Common myeloid progenitor, CD34-positive (primary cell): Measurements from ENCODE around the gene TTLL6.

Source experiments
- CTCF ChIA-PET: fragments of 350-600 bp; sonication (Branson Sonifier 250); formaldehyde crosslinking; loops from one replicate; lab custom pipeline; 2021; ENCODE audit warnings: antibody characterized with exemption; lab: Charles Lee
- POLR2A ChIA-PET: fragments of 350-600 bp; sonication (Branson Sonifier 250); formaldehyde crosslinking; loops from one replicate; lab custom pipeline; 2021; ENCODE audit warnings: antibody characterized with exemption; lab: Charles Lee
- DNase-seq, 3 donors: peaks; one replicate each; pipeline versions ENCODE4 v3.0.0 to v3.0.0-alpha.2; 2013
- H3K27ac ChIP-seq, 2 experiments: 1 replicate in 1 of 2; 2 replicates in 1 of 2; pipeline ENCODE4 v1.7.0; 2013; ENCODE audit warnings: inconsistent platforms in 2 of 2, low read length in 2 of 2, mild to moderate bottlenecking in 2 of 2, low read depth in 1 of 2, moderate library complexity in 1 of 2; ENCODE audit not compliant: severe bottlenecking in 2 of 2, insufficient read depth in 1 of 2, poor library complexity in 1 of 2
- H3K27me3 ChIP-seq, 5 experiments: replicated peaks in 2 of 5; 1 replicate in 3 of 5; 2 replicates in 2 of 5; pipeline versions ENCODE4 v1.6.1 to v1.7.0; 2013; ENCODE audit warnings: low read length in 4 of 5, mild to moderate bottlenecking in 2 of 5, moderate library complexity in 2 of 5, inconsistent platforms in 1 of 5; ENCODE audit not compliant: insufficient read depth in 5 of 5, control insufficient read depth in 4 of 5
- H3K36me3 ChIP-seq, 4 experiments: 1 replicate in 2 of 4; 2 replicates in 2 of 4; pipeline versions ENCODE4 v1.6.1 to v1.7.0; 2013; ENCODE audit warnings: low read length in 3 of 4, control low read depth in 1 of 4, mild to moderate bottlenecking in 1 of 4; ENCODE audit not compliant: control insufficient read depth in 4 of 4, insufficient read depth in 4 of 4
- H3K4me1 ChIP-seq, 4 experiments: 1 replicate in 3 of 4; 2 replicates in 1 of 4; pipeline versions ENCODE4 v1.6.1 to v1.7.1; 2013; ENCODE audit warnings: low read length in 3 of 4, mild to moderate bottlenecking in 3 of 4, control low read depth in 1 of 4, inconsistent platforms in 1 of 4, moderate library complexity in 1 of 4; ENCODE audit not compliant: control insufficient read depth in 4 of 4, insufficient read depth in 4 of 4; ENCODE audit errors: control extremely low read depth in 1 of 4
- H3K4me3 ChIP-seq, 7 experiments: 1 replicate in 4 of 7; 2 replicates in 3 of 7; pipeline versions ENCODE4 v1.5.1 to v1.7.0; 2013; ENCODE audit warnings: mild to moderate bottlenecking in 7 of 7, low read length in 6 of 7, moderate library complexity in 6 of 7, inconsistent platforms in 2 of 7, low read depth in 2 of 7, control low read depth in 1 of 7; ENCODE audit not compliant: insufficient read depth in 4 of 7, control insufficient read depth in 1 of 7; ENCODE audit errors: extremely low read depth in 1 of 7
- H3K9me3 ChIP-seq, 5 experiments: 1 replicate in 4 of 5; 2 replicates in 1 of 5; pipeline versions ENCODE4 v1.6.1 to v1.7.1; 2013; ENCODE audit warnings: low read length in 4 of 5, mild to moderate bottlenecking in 2 of 5, inconsistent platforms in 1 of 5, low read depth in 1 of 5, moderate library complexity in 1 of 5; ENCODE audit not compliant: control insufficient read depth in 4 of 5, insufficient read depth in 2 of 5; ENCODE audit errors: control extremely low read depth in 1 of 5
- WGBS: methylation state at CpG from one replicate; pipeline ENCODE4 v1.1.5; 2013; ENCODE audit not compliant: insufficient coverage; 5-methylcytosine and 5-hydroxymethylcytosine counted together

TTLL6 gene

DNA sequence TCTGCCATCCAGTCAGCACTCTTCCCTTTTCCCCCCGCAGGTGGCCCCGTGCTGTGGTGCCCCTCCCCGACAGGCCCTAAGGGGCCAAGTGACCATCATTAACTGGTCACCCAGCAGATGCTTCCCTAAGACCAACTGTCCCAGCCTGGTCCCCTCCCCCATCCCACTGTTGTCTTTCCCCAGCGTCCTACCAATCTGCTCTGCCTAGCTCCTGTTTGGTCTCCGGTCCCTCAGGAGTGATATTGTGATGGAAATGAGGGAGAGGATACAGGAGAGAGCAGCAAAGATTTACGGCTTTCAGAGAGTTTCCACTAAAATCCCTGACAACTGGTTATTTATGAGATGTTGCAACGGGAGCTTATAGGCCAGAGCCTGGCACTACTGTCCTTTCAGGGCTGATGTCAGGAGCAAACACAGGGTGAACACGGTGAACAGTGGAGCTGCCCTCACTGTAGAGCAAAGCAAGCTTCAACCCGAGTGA is 1.4 kb upstream of the TTLL6 start:
- CTCF ChIA-PET: interaction anchor here (1.6 to 40.6 kb wide), 6 partner anchors 10 to 94 kb away, joined by 4 to 1090 read pairs (median 25); partner anchors contain the start of gene ATP5MC1
- whole genome bisulfite sequencing: 92% methylated on average over 4 of the region's 9 CpGs
- Histone ChIP-seq H3K36me3 (no peaks in the 10 kb centered on the region), H3K4me3 (no peak overlapping the region), H3K4me1 (peaks cover 0 to 16% (median 12%) of the 10 kb centered on the region in 4 experiments), H3K27me3 (peaks cover 0 to 29% (median 23%) of the 10 kb centered on the region in 5 experiments), H3K27ac (no peak overlapping the region), H3K9me3 (no peaks in the 10 kb centered on the region)
- no peak for DNase-seq
- POLR2A ChIA-PET: no interaction called here

DNA sequence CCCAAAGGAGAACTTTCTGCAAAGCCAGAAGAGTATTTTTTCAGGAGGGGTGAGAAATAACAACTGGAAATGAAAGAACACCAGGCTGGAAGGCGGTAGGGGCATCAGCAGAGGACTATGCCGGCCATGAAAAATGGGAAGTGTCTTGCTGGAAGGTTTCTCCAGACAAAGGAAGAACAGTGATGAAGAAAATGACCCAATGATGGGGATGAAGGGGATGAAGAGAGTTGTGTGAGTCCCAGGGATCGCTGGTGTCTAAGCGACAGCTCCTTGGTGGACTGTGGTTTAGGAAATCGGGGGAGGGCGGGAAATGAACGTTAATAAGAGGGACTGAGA is 623 bp downstream of the TTLL6 start:
- ChIA-PET POLR2A (no interaction called here), CTCF (interaction anchor here (1.1 to 40.6 kb wide), 6 partner anchors 8 to 55 kb away, joined by 4 to 1090 read pairs (median 25); partner anchors contain the start of gene ATP5MC1)
- peaks cover 0 to 34% (median 20%) of the 10 kb centered on the region in 5 experiments for H3K27me3 ChIP-seq
- H3K9me3 ChIP-seq: no peaks in the 10 kb centered on the region
- H3K4me3 ChIP-seq: peak overlapping the region in 4 of 7 experiments; percentile 50 to 73 (median 66)
- peaks cover 0 to 16% (median 12%) of the 10 kb centered on the region in 4 experiments for H3K4me1 ChIP-seq
- WGBS: 14% methylated on average over 4 of the region's 7 CpGs
- no peak for DNase-seq
- no peaks in the 10 kb centered on the region for H3K36me3 ChIP-seq
- H3K27ac ChIP-seq: no peak overlapping the region

DNA sequence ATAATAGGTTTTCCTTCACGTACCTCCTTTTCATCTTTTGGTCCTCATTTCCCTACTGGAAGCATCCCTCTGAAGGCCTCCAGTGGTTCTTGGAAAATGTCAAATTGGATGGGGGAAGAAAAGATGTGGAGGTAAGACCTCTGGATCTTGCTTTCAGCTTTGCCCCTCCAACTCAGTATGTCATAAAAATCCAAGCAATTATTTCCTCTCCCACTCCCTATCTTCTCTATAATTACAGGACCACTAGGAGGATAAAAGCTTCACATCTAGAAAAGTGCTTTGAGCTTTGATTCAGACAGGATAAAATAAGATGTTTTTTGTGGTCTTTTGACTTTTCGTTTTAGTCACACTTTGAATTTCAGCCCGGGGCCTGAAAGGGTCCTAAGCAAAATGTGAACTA is 1.7 kb downstream of the TTLL6 start:
- no peaks in the 10 kb centered on the region for H3K9me3 ChIP-seq
- whole genome bisulfite sequencing: 71% methylated on average over 2 of the region's 3 CpGs
- no peak overlapping the region for H3K27ac ChIP-seq
- H3K4me1 ChIP-seq: peaks cover 0 to 16% (median 12%) of the 10 kb centered on the region in 4 experiments
- DNase-seq: no peak
- CTCF ChIA-PET: interaction anchor here (0.8 to 40.6 kb wide), 6 partner anchors 9 to 56 kb away, joined by 3 to 1090 read pairs (median 28); partner anchors contain the start of gene ATP5MC1
- peaks cover 0 to 34% (median 20%) of the 10 kb centered on the region in 5 experiments for H3K27me3 ChIP-seq
- no peaks in the 10 kb centered on the region for H3K36me3 ChIP-seq
- POLR2A ChIA-PET: no interaction called here
- no peak overlapping the region for H3K4me3 ChIP-seq

DNA sequence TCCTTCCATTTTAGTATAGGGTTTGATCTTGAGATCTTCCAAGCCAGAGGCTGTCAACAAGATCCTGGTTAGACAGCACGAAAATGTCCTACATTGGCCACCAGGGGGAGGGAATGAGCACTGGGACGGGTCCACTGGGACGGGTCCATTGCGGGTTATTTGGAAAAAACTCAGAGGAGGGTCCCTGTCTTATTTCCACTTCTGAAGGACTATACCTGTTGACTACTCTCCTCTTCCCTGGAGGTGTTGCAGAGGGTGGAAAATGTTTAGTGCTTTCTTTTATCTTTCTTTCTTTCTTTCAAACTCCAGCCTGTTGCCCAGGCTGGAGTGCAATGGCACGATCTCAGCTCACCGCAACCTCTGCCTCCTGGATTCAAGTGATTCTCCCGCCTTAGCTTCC is 2.5 kb downstream of the TTLL6 start:
- CTCF ChIA-PET: interaction anchor here (0.8 to 40.6 kb wide), 9 partner anchors 10 to 217 kb away, joined by 3 to 1090 read pairs (median 11); partner anchors contain the start of gene ATP5MC1
- POLR2A ChIA-PET: no interaction called here
- Histone ChIP-seq H3K4me1 (peaks cover 0 to 16% (median 12%) of the 10 kb centered on the region in 4 experiments), H3K9me3 (no peaks in the 10 kb centered on the region), H3K4me3 (no peak overlapping the region), H3K36me3 (no peaks in the 10 kb centered on the region), H3K27me3 (peaks cover 0 to 34% (median 17%) of the 10 kb centered on the region in 5 experiments), H3K27ac (no peak overlapping the region)
- WGBS: 27% methylated on average over 6 of the region's 7 CpGs
- DNase-seq: peak; percentile 49 to 70 (median 58)

DNA sequence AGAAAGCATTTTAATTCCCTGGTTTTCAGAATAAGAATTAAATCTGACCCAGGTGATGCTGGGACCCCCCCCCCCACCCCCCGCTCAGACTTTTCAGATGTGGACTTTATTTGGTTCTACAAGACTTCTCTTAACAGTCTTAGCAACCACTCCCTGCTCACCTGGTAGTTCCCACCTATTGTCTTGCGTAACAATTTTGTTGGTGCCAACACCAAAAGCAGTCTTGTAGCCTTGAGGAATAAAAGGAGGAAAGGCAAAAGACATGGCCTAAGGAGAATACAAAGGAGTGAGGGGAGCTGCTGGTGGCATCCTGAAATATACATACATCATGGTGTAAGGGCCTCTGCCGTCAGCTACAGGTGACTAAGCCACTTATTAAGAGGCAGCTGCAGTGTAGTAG is 5.0 kb downstream of the TTLL6 start:
- H3K27me3 ChIP-seq: peaks cover 0 to 18% (median 12%) of the 10 kb centered on the region in 5 experiments
- no peaks in the 10 kb centered on the region for H3K36me3 ChIP-seq
- no peak overlapping the region for H3K27ac ChIP-seq
- H3K4me1 ChIP-seq: peaks cover 0 to 7% (median 6%) of the 10 kb centered on the region in 4 experiments
- DNase-seq: no peak
- no peak overlapping the region for H3K4me3 ChIP-seq
- no peaks in the 10 kb centered on the region for H3K9me3 ChIP-seq
- POLR2A ChIA-PET: no interaction called here
- CTCF ChIA-PET: interaction anchor here (1.0 to 40.6 kb wide), 10 partner anchors 10 to 134 kb away, joined by 3 to 1090 read pairs (median 5); partner anchors contain the start of gene ATP5MC1
- 67% methylated on average over 2 of the region's 3 CpGs for WGBS

DNA sequence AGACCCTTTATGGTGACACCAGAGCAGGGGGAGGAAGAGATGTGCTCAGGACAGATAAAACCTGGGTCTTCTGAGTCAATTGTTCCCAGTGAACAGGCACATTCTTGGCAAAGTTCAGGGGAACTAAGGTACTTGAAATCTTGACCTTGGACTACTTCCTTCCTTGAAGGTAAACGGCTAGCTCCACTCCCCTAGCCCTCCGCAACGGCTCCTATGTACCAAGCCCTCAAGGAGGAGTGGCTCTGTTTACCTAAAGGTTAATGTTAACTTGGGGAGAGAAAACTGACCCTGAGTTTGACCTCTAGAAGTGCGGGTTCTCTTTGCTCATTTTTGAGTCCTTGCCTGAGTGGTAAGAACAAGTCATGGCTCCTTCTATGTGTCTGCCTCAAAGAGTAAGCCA is 7.8 kb downstream of the TTLL6 start:
- Histone ChIP-seq H3K36me3 (no peaks in the 10 kb centered on the region), H3K9me3 (no peaks in the 10 kb centered on the region), H3K4me1 (peaks cover 0 to 3% (median 2%) of the 10 kb centered on the region in 4 experiments), H3K27ac (no peak overlapping the region), H3K27me3 (peaks cover 0 to 8% (median 0%) of the 10 kb centered on the region in 5 experiments), H3K4me3 (no peak overlapping the region)
- ChIA-PET POLR2A (no interaction called here), CTCF (interaction anchor here (2.1 to 40.6 kb wide), 2 partner anchors 8 to 62 kb away, joined by 5 to 1090 read pairs; partner anchors contain the start of genes ATP5MC1 and TTLL6)
- 47% methylated on average over 3 of the region's 4 CpGs for WGBS
- no peak for DNase-seq

DNA sequence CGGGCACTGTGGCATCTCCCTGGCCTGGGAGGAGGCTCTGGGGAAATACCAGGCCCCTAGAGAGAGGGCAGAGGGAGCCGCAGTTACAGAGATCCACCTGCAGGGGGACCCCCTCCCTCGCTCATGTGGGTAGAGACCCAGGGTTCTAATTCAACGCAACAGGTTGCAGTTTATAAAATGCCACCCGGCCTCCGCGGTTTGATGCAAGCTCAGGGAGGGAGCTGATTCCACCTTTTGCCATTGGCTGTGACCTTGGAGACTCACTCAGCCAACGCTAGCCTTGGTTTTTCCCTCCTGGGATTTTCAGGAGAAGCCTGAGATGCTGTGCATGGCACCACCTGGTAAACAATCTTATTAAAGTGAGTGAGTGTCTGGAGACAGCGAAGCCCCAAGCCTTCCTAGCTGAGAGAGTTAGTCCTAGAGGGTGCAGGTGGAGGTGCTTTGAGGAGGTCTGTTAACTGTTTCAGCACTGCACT is 12.1 kb downstream of the TTLL6 start:
- 7% methylated on average over 8 of the region's 9 CpGs for WGBS
- H3K27ac ChIP-seq: no peak overlapping the region
- ChIA-PET CTCF (interaction anchor here (0.7 to 40.6 kb wide), 16 partner anchors 11 to 134 kb away, joined by 3 to 1090 read pairs (median 7); partner anchors contain the start of genes ATP5MC1, PRAC1 and TTLL6), POLR2A (no interaction called here)
- no peak overlapping the region for H3K4me3 ChIP-seq
- no peaks in the 10 kb centered on the region for H3K9me3 ChIP-seq
- H3K36me3 ChIP-seq: no peaks in the 10 kb centered on the region
- peaks cover 0 to 8% (median 5%) of the 10 kb centered on the region in 4 experiments for H3K4me1 ChIP-seq
- peak; percentile 47 to 69 (median 59) for DNase-seq
- H3K27me3 ChIP-seq: peaks cover 0 to 18% (median 1%) of the 10 kb centered on the region in 5 experiments
